ENCODE results near the gene FRAT1. TPM values are rescaled to one million over a fixed set of nuclear protein-coding genes. Genes with fewer than 3 reads are reported as not detected.
A peak's percentile ranks its signal among the peaks of the same experiment; 100 is the strongest.

The FRAT1 gene
- total and polyA plus RNA-seq, 2 donors (not counting 3 experiments of a cell fraction or from before 2014, with no cell fraction given), result 2.2 to 3.2 TPM

- peaks cover 11% of the 10 kb centered on the region for H3K4me1 ChIP-seq (ENCODE audit: control insufficient read depth, extremely low read depth, insufficient read depth, low read length)
- H3K9me3 ChIP-seq (replicated peaks; ENCODE audit: control insufficient read depth, insufficient read depth, low read length), result no peaks in the 10 kb centered on the region
- H3K9me1 ChIP-seq (replicated peaks; ENCODE audit: control insufficient read depth, extremely low read depth, insufficient read depth, low read length), result no peaks in the 10 kb centered on the region
- no peak for DNase-seq (ENCODE audit: low read depth, low spot score)
- BruUV-seq (replicated peaks), result no TSS peak
- intact Hi-C loops (cut with micrococcal nuclease) (loop anchor here (10.0 kb wide), 1 partner anchor 261 kb away; no protein-coding TSS in a partner anchor), dilution Hi-C loops (cut with MboI; ENCODE audit: extremely low pct_ligation_motif_present, low sequenced_read_pairs) (no loop called here)
- H3K27me3 ChIP-seq (ENCODE audit: control insufficient read depth in 2 of 2, insufficient read depth in 2 of 2, low read length in 2 of 2), result peaks cover 20 to 29% of the 10 kb centered on the region in 2 experiments
- H3K79me2 ChIP-seq (ENCODE audit: control insufficient read depth, insufficient read depth, low read length), result peaks cover 20% of the 10 kb centered on the region
- H3K27ac ChIP-seq (ENCODE audit: insufficient read depth, low read depth, low read length), result no peak overlapping the region
- ChIA-PET CTCF (no interaction called here), POLR2A (no interaction called here)
- no peak for FAIRE-seq
- TF ChIP-seq POLR2A (IDR thresholded peaks at IDR 0.05; ENCODE audit: low read depth, low read length), result no peak
- no peak for TF ChIP-seq JUN (IDR thresholded peaks at IDR 0.05; ENCODE audit: borderline replicate concordance, insufficient read depth, insufficient read length, low read depth)
- TF ChIP-seq CTCF (IDR thresholded peaks at IDR 0.05; ENCODE audit: extremely low read depth in 1 of 2, insufficient read depth in 1 of 2, low read depth in 1 of 2, low read length in 2 of 2), result no peak
- peak; percentile 30 for TF ChIP-seq EZH2 (IDR thresholded peaks at IDR 0.05; ENCODE audit: borderline replicate concordance, low read depth, low read length, severe bottlenecking)
- no peak for TF ChIP-seq GATA2 (IDR thresholded peaks at IDR 0.05; ENCODE audit: insufficient read depth, insufficient read length, low read depth, low read length)
- no peak for TF ChIP-seq FOS (IDR thresholded peaks at IDR 0.05; ENCODE audit: borderline replicate concordance, insufficient read depth, low read length)
- TF ChIP-seq POLR2AphosphoS5 (IDR thresholded peaks at IDR 0.05; ENCODE audit: insufficient read depth, low read depth, low read length), result no peak
- no peaks in the 10 kb centered on the region for H4K20me1 ChIP-seq (replicated peaks; ENCODE audit: control insufficient read depth, extremely low read depth, insufficient read depth, low read length)
- H3K4me2 ChIP-seq (ENCODE audit: insufficient read depth, low read length), result no peak overlapping the region
- H2AFZ ChIP-seq (ENCODE audit: low read depth, low read length), result no peak overlapping the region
- H3K4me3 ChIP-seq (replicated peaks in 1 of 3; ENCODE audit: insufficient read depth in 1 of 3, low read depth in 1 of 3, low read length in 3 of 3), result no peak overlapping the region
- no peaks in the 10 kb centered on the region for H3K36me3 ChIP-seq (ENCODE audit: control insufficient read depth in 2 of 2, extremely low read depth in 1 of 2, insufficient read depth in 2 of 2, low read length in 2 of 2)
- H3K9ac ChIP-seq (replicated peaks; ENCODE audit: extremely low read depth, insufficient read depth, low read length), result no peak overlapping the region
These were observed 16.9 kb downstream of the FRAT1 start for GRCh38 chr10:97336006-97336405.

Measured in endothelial cell of umbilical vein (primary cell).